Upper lobe of left lung (tissue), 6 donors: ENCODE data around the gene ARL13A. TPM values are rescaled to one million over a fixed set of nuclear protein-coding genes. Genes with fewer than 3 reads are reported as not detected.

Source experiments
- ATAC-seq, 2 donors: fragments of 200-7000 bp; cut with Tn5 transposase; one replicate each; pipeline ENCODE4 v1.9.1; 2022; ENCODE audit warnings: mild to moderate bottlenecking in 2 of 2, moderate library complexity in 2 of 2; ENCODE audit not compliant: low FRiP score in 2 of 2
- DNase-seq, 2 donors: peaks; one replicate each; pipeline ENCODE4 v3.0.0-alpha.2; 2019 to 2020
- H3K27ac ChIP-seq, 4 donors: fragments of 200-600 bp; sonication (generic); one replicate each; pipeline ENCODE4 v1.5.1; 2016 to 2019
- H3K27me3 ChIP-seq, 4 donors: fragments of 200-600 bp; sonication (generic); one replicate each; pipeline ENCODE4 v1.5.1; 2017 to 2019
- H3K36me3 ChIP-seq, 4 donors: fragments of 200-600 bp; sonication (generic); one replicate each; pipeline ENCODE4 v1.5.1; 2016 to 2019
- H3K4me1 ChIP-seq, 4 donors: fragments of 200-600 bp; sonication (generic); one replicate each; pipeline ENCODE4 v1.5.1; 2018 to 2019
- H3K4me3 ChIP-seq, 4 donors: fragments of 200-600 bp; sonication (generic); one replicate each; pipeline ENCODE4 v1.5.1; 2017 to 2019; ENCODE audit warnings: mild to moderate bottlenecking in 2 of 4, moderate library complexity in 1 of 4
- H3K9me3 ChIP-seq, 4 donors: fragments of 200-600 bp; sonication (generic); one replicate each; pipeline ENCODE4 v1.5.1; 2018 to 2019
- EP300 ChIP-seq, 4 donors: sonication (generic); formaldehyde crosslinking; IDR thresholded peaks; one replicate each; pipeline ENCODE4 v1.5.1; 2017; ENCODE audit warnings: antibody characterized with exemption in 4 of 4, control low read depth in 2 of 4
- POLR2A ChIP-seq, 4 donors: fragments of 450-650 bp; IDR thresholded peaks; one replicate each; pipeline ENCODE4 v1.5.1; 2016 to 2017; ENCODE audit warnings: antibody characterized with exemption in 4 of 4, mild to moderate bottlenecking in 2 of 4
- POLR2AphosphoS5 ChIP-seq, 2 donors: sonication (generic); formaldehyde crosslinking; IDR thresholded peaks; one replicate each; pipeline ENCODE4 v1.5.1; 2017; ENCODE audit warnings: antibody characterized with exemption in 2 of 2
- WGBS, 2 donors: methylation state at CpG; one replicate each; pipeline ENCODE4 v1.1.5; 2017 to 2018; 5-methylcytosine and 5-hydroxymethylcytosine counted together
- total RNA-seq, 6 donors: library from RNA; depleted of rRNA in 4 of 6; stranded (reverse); fragments of >200 nt in 4 of 6; gene quantifications; one replicate each; pipeline versions ENCODE4 v1.1.0 to v1.2.1, GENCODE V29; 2016 to 2021
- TF ChIP-seq, protein P1 (sequence below), 6 experiments: fragments of 450-650 bp in 4 of 6; fragments of 200-600 bp in 2 of 6; sonication (generic) in 2 of 6; IDR thresholded peaks; one replicate each; pipeline ENCODE4 v1.5.1; 2016 to 2019; ENCODE audit warnings: antibody characterized with exemption in 6 of 6
- donor health status: DM: no; HTN: no; CAD: no; lungs with moderate emphysema.
- donor health status: DM: no; HTN: yes; CAD: no; lungs with severe emphysema.

The ARL13A gene
- total RNA-seq, 6 donors from 2014 or later = not detected

DNA sequence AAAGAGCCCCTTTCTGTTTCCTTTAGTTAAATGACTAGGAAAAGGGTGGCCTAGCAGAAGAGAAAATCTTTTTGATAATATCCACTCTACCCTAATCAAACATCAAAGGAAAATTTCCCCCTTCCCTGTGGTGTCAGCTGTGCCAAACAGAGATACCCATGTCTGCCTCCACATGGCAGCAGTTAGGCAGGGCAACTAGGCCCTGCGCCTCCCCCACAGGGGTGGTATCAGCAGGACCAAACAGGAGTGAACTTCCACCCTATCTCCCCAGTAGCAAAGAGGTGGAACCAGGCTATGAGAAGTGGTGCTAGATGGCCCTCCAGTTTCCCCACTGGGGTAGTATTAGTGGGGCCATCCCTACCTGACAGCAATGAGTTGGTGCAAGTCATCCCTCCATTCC lies 21.0 kb upstream of the ARL13A start:
- no peak overlapping the region for H3K4me3 ChIP-seq
- 50 to 100% methylated on average over 1 of the region's 1 CpG for WGBS, 2 donors

DNA sequence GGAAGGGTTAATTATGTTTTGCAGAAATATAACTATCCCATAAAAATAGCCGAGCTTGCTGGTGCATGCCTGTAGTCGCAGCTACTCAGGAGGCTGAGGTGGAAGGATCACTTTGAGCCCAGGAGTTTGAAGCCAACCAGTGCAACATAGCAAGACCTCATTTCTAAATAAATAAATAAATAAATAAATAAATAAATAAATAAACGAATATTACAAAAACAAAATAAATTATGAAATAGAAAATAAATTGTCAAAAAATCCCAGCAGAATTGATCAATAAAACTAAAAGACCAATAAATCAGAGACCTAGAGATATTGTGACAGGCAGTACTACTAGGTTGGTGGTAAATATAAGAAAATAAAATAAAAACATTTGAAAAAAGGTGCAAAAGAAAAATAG lies 6.7 kb upstream of the ARL13A start:
- H3K9me3 ChIP-seq = no peaks in the 10 kb centered on the region
- no peaks in the 10 kb centered on the region for H3K27me3 ChIP-seq
- WGBS, 2 donors = 87 to 89% methylated on average over 3 of the region's 3 CpGs
- no peaks in the 10 kb centered on the region for H3K36me3 ChIP-seq
- TF ChIP-seq, protein P1, sequence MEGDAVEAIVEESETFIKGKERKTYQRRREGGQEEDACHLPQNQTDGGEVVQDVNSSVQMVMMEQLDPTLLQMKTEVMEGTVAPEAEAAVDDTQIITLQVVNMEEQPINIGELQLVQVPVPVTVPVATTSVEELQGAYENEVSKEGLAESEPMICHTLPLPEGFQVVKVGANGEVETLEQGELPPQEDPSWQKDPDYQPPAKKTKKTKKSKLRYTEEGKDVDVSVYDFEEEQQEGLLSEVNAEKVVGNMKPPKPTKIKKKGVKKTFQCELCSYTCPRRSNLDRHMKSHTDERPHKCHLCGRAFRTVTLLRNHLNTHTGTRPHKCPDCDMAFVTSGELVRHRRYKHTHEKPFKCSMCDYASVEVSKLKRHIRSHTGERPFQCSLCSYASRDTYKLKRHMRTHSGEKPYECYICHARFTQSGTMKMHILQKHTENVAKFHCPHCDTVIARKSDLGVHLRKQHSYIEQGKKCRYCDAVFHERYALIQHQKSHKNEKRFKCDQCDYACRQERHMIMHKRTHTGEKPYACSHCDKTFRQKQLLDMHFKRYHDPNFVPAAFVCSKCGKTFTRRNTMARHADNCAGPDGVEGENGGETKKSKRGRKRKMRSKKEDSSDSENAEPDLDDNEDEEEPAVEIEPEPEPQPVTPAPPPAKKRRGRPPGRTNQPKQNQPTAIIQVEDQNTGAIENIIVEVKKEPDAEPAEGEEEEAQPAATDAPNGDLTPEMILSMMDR (IDR thresholded peaks at IDR 0.05) = no peak
- TF ChIP-seq POLR2A (IDR thresholded peaks at IDR 0.05) = no peak
- no peak for TF ChIP-seq EP300 (IDR thresholded peaks at IDR 0.05)
- TF ChIP-seq POLR2AphosphoS5 (IDR thresholded peaks at IDR 0.05) = no peak
- DNase-seq = no peak
- H3K4me3 ChIP-seq = no peak overlapping the region
- H3K4me1 ChIP-seq = no peaks in the 10 kb centered on the region
- ATAC-seq = no peak
- no peak overlapping the region for H3K27ac ChIP-seq

More for the DNA sequence above, 21.0 kb upstream of the ARL13A start:
- Histone ChIP-seq H3K9me3 (no peaks in the 10 kb centered on the region), H3K27ac (no peak overlapping the region), H3K27me3 (no peaks in the 10 kb centered on the region), H3K36me3 (no peaks in the 10 kb centered on the region), H3K4me1 (no peaks in the 10 kb centered on the region)
- DNase-seq (no peak), ATAC-seq (peak in 1 of 2 donors; percentile 40)
- TF ChIP-seq POLR2AphosphoS5 (IDR thresholded peaks at IDR 0.05) (no peak), POLR2A (IDR thresholded peaks at IDR 0.05) (no peak), EP300 (IDR thresholded peaks at IDR 0.05) (no peak)
- TF ChIP-seq, protein P1 (IDR thresholded peaks at IDR 0.05) = no peak

DNA sequence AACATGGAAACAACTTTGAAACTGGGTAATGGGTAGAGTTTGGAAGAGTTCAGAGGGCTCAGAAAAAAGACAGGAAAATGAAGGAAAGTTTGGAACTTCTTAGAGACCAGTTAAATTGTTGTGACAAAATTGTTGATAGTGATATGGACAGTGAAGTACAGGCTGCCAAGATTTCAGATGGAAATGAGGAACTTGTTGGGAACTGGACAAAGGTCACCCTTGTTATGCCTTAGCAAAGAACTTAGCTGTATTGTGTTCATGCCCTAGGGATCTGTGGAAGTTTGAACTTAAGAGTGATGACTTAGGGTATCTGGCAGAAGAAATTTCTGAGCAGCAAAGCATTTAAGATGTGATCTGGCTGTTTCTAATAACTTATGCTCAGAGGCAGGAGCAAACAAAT lies 5.1 kb upstream of the ARL13A start:
- TF ChIP-seq POLR2A (IDR thresholded peaks at IDR 0.05) (no peak), POLR2AphosphoS5 (IDR thresholded peaks at IDR 0.05) (no peak), EP300 (IDR thresholded peaks at IDR 0.05) (no peak)
- TF ChIP-seq, protein P1 (IDR thresholded peaks at IDR 0.05) = no peak
- Histone ChIP-seq H3K27me3 (no peaks in the 10 kb centered on the region), H3K4me1 (no peaks in the 10 kb centered on the region), H3K4me3 (no peak overlapping the region), H3K36me3 (no peaks in the 10 kb centered on the region), H3K9me3 (no peaks in the 10 kb centered on the region), H3K27ac (no peak overlapping the region)
- ATAC-seq (no peak), DNase-seq (no peak)

DNA sequence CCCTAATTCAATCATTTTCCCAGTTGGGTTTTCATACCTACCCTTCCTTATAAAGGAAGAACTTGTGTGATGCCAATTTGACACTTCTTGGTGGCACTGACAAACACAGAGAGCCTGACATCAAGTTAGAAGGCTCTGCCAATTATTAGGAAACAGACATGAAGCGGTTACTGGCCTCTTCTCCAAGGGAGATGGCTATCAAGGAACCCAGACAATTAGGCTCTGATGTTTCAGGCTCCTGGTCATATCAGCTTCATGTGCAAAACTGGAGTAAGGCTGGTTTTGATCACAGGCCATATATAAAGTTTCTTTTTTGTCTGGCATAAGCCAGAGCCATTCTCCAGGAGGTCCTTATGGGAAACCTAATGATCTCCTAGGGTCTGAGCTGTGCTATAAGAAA lies 428 bp downstream of the ARL13A start:
- DNase-seq (no peak), ATAC-seq (no peak)
- no peak overlapping the region for H3K4me3 ChIP-seq
- no peaks in the 10 kb centered on the region for H3K27me3 ChIP-seq
- H3K36me3 ChIP-seq = no peaks in the 10 kb centered on the region
- no peak overlapping the region for H3K27ac ChIP-seq
- WGBS, 2 donors = 71 to 91% methylated on average over 1 of the region's 1 CpG
- H3K4me1 ChIP-seq = no peaks in the 10 kb centered on the region
- no peak for TF ChIP-seq POLR2AphosphoS5 (IDR thresholded peaks at IDR 0.05)
- TF ChIP-seq EP300 (IDR thresholded peaks at IDR 0.05) = no peak
- no peak for TF ChIP-seq POLR2A (IDR thresholded peaks at IDR 0.05)
- TF ChIP-seq, protein P1 (IDR thresholded peaks at IDR 0.05) = no peak
- H3K9me3 ChIP-seq = no peaks in the 10 kb centered on the region

DNA sequence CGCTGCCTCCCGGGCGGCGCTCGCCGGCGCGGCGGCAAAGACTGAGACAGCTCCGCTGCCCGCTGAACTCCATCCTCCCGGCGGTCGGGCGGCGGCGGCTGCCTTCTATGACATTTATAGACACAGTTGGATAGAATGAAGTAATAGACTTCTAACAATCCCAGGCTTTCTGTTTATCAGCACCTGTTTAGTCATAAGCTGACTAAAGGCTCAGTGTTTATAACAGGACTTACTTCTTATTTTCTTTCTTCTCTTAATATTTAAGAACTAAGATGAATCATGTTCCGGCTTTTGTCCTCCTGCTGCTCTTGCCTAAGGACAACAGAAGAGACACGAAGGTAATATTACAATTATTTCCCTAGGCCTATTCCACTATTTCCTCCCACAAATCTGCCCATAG lies 3.9 kb downstream of the ARL13A start:
- H3K9me3 ChIP-seq = no peaks in the 10 kb centered on the region
- DNase-seq = peak in 1 of 2 donors; percentile 33
- H3K36me3 ChIP-seq = no peaks in the 10 kb centered on the region
- H3K4me1 ChIP-seq = no peaks in the 10 kb centered on the region
- TF ChIP-seq, protein P1 (IDR thresholded peaks at IDR 0.05) = no peak
- TF ChIP-seq EP300 (IDR thresholded peaks at IDR 0.05) (no peak), POLR2AphosphoS5 (IDR thresholded peaks at IDR 0.05) (no peak), POLR2A (IDR thresholded peaks at IDR 0.05) (no peak)
- no peak overlapping the region for H3K4me3 ChIP-seq
- no peak overlapping the region for H3K27ac ChIP-seq
- no peak for ATAC-seq
- no peaks in the 10 kb centered on the region for H3K27me3 ChIP-seq
- 95 to 100% methylated on average over 2 to 19 of the region's 19 CpGs for WGBS, 2 donors
